Gastroesophageal sphincter (tissue), 3 donors: ENCODE data around the gene FAM76B.

Experiments used
- POLR2A ChIP-seq, 2 donors: fragments of 450-650 bp; IDR thresholded peaks; one replicate each; pipeline ENCODE4 v1.6.1; 2017; ENCODE audit warnings: antibody characterized with exemption in 2 of 2, mild to moderate bottlenecking in 2 of 2, moderate library complexity in 1 of 2
- POLR2AphosphoS5 ChIP-seq: sonication (generic); formaldehyde crosslinking; IDR thresholded peaks from one replicate; pipeline ENCODE4 v1.6.1; 2017; ENCODE audit warnings: antibody characterized with exemption
- TF ChIP-seq, protein P1 (sequence below), 4 experiments: fragments of 200-600 bp in 2 of 4; fragments of 450-650 bp in 2 of 4; sonication (generic) in 1 of 4; IDR thresholded peaks; one replicate each; pipeline ENCODE4 v1.5.1; 2017 to 2019; ENCODE audit warnings: antibody characterized with exemption in 4 of 4, mild to moderate bottlenecking in 2 of 4, moderate library complexity in 2 of 4

DNA sequence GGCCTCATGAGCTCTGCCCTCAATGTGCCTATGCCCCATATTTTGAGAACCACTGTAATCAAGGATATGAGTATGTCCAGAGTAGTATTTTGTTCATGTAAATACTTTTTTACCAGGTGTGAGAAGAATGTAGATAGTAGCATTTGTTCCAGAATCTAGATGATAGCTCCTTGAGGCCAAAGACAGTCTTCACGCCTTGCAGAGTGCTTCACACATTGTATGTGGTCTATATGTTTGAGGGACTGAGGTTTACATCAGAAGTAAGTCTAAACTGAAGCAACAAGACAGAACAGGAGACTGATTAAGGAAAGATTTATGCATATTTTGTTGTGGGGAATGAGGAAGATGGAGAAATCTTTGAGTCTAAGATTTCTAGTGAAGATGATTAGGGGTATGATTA is 13.2 kb upstream of the FAM76B start:
- TF ChIP-seq, protein P1, sequence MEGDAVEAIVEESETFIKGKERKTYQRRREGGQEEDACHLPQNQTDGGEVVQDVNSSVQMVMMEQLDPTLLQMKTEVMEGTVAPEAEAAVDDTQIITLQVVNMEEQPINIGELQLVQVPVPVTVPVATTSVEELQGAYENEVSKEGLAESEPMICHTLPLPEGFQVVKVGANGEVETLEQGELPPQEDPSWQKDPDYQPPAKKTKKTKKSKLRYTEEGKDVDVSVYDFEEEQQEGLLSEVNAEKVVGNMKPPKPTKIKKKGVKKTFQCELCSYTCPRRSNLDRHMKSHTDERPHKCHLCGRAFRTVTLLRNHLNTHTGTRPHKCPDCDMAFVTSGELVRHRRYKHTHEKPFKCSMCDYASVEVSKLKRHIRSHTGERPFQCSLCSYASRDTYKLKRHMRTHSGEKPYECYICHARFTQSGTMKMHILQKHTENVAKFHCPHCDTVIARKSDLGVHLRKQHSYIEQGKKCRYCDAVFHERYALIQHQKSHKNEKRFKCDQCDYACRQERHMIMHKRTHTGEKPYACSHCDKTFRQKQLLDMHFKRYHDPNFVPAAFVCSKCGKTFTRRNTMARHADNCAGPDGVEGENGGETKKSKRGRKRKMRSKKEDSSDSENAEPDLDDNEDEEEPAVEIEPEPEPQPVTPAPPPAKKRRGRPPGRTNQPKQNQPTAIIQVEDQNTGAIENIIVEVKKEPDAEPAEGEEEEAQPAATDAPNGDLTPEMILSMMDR (IDR thresholded peaks at IDR 0.05) = no peak
- TF ChIP-seq POLR2AphosphoS5 (no peak), POLR2A (IDR thresholded peaks at IDR 0.05) (no peak)
